ENCODE results near the gene ADO.

GRCh38 chr10:62844280-62845011 is 39.9 kb downstream of the ADO start:
- TF ChIP-seq CTCF (IDR thresholded peaks at IDR 0.05; ENCODE audit: insufficient read depth, low read depth, low read length) (no peak), EZH2 (IDR thresholded peaks at IDR 0.05; ENCODE audit: insufficient read depth, low read length) (no peak)

Data from astrocyte (in vitro differentiated cells and primary cell).